ENCODE results near the gene GNAQ.

The GNAQ gene

DNA sequence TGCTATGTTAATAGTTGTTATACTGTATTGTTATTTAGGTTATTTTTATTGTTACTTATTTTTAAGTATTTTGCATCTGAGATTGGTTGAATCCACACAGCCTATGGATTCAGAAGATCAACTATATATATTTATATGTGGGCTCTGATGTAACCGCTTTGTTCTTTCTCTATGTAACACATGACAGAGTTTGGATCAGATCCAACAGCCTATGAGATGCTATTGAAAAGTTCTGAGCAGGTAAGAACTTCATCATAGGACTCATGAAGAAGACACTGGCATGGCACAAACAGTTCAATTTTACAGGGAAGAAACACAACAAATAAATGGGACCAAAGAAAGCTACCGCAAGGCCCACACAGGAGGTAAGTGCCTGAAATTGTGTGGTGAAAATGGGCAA, 93.4 kb downstream of the GNAQ start:
- DNase-seq: no peak

DNA sequence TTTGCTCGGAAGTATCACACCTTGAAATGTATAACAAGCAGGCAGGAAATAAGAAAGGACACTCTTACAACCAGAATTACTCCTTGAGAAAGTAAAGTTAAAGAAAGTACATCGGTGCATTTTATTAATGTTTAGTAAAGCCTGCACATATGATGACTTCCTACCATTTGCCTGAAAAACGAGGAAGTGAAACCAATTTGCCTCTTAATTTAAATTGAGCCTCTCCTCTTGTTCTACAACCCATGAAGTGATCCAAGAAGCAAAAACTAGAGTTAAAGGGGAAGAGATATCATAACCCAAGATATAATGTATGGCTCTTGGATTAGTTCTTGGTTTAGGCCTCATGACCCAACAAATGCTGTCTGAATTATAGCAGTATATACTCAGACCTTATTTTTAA, 95.6 kb downstream of the GNAQ start:
- no peak for DNase-seq

DNA sequence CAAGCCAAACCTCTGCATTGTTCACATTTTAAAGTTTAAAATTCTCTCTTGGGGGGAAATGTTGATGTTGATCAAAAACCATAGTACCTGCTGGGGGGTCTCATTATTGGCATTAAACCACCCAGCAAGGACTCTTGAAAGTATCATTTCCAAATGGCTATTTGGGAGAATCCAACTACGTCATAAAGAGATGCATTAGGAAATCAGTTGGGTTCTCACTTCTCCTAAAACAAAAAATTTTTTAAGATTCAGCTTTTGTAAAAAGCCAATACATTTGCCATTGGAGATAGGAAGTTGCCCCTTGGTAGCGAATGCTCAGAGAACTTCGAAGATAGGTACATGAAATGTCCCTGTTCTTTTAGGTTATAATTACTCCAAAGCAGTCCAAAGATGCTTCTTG, 96.4 kb downstream of the GNAQ start:
- no peak for DNase-seq

DNA sequence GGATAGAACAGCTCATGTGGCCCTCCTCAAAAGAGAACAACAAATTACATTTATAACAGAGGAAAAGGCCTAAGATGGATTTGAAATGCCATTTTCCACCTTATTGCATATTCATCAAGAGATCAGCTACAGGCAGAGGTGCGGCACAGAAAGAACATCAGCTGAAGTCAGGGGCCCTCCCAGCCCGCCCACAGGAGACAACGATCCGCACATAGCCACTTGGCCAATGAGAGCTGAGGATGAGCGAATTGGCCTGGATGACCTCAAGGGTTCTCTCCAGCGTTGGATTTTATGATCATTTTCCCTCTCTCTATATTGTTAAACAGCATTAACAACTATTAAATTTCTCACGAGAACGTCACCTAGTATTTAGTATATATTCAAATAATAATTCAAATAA, 97.6 kb downstream of the GNAQ start:
- DNase-seq: no peak

DNA sequence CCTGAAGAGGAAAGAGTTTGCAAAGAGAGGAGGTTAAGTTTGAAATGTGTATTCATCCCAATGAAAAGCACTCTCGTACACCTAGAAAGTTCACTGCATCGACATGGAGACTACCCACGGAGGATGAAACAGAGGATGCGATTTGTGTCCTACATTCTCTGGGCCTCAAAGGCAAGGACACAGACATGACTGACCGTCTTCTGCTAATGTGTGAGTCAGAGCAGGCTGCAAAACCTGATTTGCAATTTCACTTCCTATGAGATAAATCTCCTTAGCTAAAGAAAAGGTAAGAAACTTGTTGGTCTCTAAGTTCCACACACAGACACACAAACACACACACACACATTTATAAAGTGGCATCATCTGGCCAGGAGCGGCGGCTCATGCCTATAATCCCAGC, 98.6 kb downstream of the GNAQ start:
- no peak for DNase-seq

DNA sequence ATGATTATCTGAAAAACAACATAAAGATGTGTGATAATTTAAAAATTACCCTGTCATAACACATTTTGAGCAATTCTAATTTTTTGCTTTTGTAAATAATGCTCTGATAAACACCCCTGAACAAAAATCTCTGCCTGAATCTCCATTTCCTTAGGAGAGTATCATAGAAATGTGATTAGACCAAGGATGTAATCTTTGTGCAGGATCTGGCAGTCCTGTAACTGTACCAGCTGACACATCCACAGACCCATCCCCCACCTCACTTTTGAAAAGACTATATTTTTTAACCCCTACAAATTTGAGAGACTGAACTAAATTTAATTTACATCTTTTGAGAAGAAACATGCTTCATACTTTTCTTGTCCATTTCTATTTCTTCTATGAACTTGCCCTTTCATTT, 101.7 kb downstream of the GNAQ start:
- DNase-seq: no peak

DNA sequence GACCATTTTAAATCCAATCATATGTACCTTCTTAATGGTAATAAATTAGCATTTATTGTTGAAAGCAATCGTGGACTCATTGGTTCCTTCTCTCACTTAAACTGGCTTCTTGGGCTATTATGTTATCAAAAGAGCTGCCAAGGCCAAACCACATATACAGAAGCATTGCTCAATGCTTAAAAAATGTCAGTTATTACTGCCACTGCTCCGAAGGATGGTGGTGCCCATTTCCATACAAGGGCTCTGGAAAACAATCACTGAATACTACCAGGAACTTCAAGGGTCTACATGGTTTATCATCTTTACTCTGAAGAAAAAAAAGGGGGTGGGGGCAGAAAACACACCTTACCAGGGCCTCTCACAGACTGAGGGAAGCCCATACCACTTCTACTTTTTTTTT, 104.3 kb downstream of the GNAQ start:
- no peak for DNase-seq

DNA sequence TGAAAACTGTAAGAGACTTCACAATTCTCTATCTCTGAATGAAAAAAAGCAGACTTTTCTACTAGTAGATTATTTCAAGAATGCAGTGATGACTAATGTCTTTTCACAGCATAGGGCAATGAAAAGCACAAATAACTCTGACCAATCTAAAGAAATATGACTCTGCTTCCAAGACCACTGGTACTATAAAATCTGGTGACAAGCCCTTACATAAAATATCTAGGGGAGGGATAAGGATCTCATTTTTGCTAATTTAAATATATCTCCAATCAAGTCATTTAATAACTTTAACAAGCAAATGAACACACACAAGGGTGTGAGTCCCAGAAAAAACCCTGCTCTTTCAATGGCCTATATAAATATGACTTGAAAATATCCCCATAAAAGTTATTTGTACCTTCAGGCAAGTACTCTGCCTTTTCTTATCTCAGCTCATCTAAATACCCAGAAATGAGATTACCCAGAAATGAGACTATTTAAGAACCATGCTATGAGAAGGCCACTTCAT, 105.2 kb downstream of the GNAQ start:
- no peak for DNase-seq

DNA sequence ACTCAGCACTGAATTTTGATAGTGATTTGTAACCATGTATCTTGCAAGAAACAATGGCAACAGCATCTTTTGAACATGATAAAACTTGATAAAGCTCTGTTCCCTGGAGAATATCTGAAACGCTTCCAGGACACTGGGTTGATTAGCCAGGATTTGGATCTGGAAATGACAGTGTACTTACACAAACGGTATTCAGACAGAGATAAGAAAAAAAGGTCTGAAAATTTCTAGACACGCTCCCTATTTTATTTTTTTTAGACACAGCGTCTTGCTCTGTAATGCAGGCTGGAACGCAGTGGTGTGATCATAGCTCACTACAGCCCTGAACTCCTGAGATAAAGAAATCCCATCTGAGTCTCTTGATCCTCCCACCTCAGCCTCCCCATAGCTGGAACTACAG, 109.0 kb downstream of the GNAQ start:
- no peak for DNase-seq

DNA sequence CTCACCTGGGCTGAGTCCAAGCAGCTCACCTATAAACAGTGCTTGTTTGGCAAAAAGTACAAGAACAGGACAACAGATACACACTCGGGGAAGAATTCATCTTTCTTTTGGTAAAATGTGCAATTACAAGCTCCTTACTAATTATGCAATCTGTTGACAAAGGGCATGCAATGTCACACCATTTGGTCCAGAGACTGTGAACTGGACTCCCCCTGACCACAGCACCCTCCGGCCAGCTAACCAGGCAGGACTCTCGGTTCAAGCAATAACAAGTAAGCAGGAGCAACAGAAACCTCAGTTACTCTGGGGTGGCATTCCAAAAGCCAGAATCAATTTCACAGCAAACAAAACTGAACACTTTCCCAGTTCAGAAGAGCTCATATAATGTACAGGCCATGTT, 113.8 kb downstream of the GNAQ start:
- no peak for DNase-seq

DNA sequence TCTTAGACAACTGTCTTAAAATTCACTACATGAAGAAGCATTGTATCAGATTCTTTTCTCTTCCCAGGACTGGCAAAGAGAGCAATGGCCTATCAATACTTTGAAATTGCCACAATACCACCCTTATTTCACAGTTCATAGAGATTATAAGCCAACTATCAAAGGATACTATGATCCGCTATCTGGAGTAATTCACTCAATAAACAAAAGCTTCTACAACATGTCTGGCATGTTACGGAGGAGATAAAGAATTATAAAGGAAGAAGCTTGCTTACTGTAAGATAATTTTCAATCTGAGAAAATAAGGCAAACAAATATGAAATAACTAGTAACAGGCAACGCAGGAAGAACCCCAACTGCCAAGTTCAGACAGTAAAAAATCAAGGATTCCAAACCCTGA, 114.8 kb downstream of the GNAQ start:
- no peak for DNase-seq

DNA sequence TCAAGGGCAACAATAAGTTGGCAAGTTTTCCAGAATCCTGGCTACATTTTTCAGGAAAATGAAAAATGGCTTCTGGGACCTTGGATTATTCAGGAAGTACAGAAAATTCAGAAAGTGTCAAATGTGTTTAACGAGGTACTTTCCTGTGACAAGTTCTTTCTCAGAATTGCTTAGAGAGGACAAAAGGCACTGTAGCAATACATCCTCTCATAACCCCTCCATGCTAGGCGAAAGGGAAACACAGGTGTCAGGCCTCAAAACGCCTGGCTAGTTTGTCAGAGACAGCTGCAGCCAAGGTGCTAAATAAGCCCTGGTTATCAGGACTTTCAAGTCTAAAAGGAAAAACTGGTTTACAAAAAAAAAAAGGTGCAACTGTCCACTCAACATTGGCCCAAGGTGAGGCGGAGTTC, 115.2 kb downstream of the GNAQ start:
- no peak for DNase-seq

DNA sequence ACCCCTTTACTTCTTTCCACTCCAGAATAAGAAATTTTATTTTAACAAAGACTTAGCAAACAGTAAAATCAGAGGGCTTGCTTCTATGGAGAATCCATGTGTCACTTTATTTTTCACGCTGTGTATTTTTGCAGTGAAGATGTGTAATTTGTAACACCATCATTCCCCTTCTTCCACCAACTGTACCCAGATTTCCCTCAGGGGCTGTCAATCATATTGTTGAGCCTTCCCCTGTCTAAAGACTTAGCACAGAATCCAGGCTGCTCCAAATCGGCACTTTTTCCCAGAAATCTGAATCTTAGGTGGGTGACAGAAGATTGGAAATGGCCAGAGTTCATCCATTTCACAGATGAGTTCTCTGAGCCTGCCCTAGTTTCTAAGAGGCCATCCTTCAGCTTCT, 115.9 kb downstream of the GNAQ start:
- no peak for DNase-seq

DNA sequence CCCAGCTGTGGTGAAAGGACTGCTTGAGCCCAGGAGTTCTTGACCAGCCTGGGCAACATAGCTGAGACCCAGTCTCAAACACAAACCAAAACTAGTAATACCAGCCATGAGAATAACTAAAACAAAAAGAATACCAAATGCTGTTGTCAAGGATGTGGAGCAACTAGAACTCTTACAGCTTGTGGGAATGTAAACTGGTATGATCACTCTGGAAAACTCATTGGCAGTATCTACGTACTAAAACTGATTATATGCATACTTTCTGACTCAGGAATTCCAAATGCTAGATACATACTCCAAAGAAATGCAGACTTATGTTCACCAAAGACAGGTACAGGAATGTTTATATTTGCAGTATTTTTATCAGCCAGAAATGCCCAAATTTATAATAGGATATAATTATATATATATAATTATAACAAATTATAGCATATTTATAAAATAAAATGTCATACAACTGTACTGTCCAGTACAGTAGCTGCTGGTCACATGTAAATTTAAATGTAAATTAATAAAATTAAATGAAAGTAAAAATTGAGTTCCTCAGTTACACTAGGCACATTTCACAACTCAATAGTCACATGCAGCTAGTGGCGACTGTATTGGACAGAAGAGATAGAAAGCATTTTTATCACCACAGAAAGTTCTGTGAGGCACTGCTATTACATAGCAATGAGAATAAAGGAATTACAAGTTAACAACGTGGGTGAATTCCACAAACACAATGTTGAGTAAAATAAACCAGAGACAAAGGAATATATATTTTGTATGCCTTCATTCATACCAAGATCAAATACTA, 118.5 kb downstream of the GNAQ start:
- no peak for DNase-seq

DNA sequence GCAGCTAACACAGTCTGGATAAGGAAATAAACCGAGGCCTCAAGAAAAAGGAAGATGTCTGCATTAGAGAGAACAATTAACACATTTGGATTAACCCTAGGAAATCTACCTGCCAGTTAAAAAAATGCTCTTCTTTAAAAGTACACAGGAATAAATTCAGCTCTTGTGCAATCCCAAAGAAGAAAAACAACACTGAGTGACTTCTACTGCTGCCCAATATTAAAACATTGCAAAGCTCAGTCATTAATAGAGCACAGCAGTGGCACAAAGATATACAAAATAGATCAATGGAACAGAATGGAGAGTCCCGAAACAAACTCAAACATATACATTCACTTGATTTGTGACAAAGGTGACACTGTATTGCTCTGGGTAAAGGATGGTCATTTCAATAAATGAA, 119.7 kb downstream of the GNAQ start:
- DNase-seq: no peak

DNA sequence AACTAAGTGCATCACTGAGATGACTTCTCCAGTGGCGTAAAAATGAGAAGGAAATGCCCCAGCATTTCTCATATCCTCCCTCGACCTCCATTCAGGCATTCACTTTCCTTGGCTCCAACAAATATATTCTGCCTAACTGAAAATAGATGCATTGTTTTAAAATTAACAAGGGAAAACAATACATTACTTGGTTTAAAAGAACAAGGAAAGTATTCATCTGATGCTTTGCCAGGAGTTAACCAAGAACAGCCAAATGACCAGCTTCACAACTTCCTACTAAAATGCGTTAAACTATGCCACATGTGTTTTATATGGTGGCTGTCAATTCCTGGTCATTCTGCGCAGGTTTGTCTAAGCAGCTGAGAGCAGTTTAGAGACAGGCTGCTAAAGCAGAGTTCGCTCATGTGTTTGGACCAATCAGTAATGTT, 121.4 kb downstream of the GNAQ start:
- no peak for DNase-seq

DNA sequence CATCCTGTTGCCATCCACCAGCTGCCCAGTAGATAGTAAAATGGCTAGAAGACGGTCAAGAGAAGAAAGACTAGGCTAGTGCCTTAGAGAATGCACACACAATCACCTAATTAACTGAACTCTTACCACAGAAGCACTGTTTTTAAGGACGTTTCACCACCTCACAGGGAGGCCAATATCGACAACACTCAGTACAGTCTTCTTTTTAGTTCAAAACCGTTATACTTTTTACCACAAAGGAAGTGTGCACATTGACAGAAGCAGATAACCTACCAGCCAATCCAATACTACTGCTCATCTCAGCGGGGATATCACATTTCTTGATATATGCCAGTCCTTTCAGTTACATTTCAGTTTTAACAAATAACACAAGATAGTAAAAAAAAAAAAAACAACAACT, 122.3 kb downstream of the GNAQ start:
- no peak for DNase-seq

DNA sequence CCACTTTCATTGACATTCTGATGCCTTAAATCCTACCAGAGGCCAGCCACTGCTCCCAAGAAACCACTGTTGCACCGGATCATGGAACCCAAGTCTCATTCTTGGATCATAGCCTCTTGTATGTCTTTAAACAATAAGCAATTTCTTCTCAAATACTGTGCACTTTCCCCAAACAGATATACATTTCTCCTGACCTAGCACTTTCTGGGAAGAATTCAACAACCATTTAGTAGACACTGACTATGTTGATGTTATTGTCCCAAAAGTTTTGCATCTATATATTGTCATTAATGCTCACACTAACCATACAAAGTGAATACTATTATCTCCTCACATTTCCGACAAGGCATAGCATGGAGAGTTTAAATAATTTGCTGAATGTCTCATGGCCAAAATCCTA, 123.3 kb downstream of the GNAQ start:
- DNase-seq: no peak

DNA sequence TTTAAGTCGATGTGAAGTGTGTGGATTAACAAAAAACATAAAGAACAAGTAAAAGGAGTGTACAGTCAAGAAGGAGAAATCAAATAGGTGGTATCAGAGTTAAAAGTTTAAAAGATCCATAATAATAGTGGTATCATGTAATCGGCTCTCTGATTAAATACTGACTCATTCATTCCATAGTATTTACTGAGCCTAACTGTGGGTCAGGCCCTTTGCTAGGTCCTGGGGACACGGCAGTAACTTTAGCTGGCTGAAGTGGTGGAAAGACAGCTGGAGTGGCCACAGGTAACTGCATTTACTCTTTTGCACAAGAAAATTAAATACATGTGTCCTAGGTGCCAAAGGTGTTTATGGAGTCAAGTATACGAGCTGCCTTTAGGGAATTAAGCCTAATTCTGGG, 124.0 kb downstream of the GNAQ start:
- no peak for DNase-seq

DNA sequence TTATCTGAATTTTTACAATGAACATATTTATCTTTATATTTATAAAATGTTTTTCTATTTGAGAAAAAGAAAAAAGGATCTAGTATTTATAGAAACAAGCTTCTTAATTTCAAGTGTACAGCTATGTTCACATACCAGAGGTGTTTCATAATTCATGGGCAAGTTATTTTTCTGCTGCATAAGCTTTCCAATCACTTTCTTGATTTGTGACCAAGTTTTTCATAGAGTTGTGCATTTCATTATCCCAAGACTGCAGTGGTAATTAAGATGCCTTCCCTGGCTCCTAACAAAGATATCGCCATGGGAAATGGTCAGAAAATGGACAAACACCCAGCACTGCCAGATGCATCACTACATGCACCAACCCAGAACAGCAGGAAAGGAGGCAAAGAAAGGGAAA, 124.6 kb downstream of the GNAQ start:
- no peak for DNase-seq

DNA sequence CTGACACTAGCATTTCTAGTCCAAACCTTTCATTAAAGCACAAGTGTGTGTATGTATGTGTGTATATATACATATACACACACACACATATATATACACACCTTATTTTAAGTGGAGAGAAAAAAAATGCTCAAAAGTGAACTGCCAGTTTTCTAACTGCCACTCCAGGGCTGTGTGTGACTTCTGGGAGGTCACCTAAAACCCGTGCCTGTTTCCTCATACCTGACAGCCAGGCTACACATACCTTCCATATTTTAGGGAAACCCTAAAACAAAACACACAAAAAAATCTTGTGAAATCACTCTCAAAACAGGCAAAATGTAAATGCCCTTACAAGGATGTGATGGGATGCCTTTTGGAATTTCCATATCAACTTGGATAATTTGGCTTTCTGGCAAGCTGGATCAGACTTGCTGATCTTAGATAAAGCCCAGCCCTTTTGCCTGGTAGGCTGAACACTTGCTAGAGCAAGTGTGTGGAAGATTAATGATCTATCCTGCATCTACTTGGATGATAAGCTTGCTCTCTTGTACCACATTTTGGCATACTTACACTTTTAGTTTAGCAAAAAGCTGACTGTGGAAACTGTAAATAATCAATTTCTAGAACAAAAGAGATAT, 127.8 kb downstream of the GNAQ start:
- DNase-seq: no peak

DNA sequence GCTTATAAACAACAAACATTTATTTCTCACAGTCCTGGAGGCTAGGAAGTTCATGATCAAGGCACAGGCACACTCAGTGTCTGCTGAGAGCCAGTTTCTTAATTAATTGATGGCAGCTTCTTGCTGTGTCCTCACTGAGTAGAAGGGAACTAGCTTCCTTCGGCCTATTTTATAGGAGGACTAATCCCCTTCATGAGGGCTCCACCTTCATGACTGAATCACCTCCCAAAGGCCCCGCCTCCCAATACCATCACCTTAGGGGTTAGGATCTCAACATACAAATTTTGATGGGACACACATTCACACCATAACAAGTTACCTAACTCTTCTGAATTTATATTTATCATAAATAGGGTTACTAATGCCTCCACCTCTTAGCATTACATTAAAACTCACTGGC, 129.8 kb downstream of the GNAQ start:
- DNase-seq: no peak

DNA sequence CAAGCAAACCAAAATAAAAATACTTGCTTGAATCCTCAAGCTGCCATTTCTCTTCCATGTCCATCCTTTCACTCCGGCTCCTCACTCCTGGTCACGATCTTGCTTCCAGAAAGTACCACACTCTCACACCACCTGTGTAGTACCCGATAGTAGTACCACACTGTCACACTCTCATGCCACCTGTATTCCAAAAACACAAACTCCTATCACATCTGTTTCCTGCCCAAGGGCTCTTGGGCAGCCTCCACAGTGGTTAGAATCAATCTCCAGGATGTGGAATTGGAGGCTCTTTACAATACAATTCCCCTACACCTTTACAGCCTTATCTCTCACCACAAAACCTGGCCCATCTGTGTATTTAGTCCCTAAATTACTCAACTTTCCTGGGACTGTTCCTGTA, 130.6 kb downstream of the GNAQ start:
- DNase-seq: no peak

DNA sequence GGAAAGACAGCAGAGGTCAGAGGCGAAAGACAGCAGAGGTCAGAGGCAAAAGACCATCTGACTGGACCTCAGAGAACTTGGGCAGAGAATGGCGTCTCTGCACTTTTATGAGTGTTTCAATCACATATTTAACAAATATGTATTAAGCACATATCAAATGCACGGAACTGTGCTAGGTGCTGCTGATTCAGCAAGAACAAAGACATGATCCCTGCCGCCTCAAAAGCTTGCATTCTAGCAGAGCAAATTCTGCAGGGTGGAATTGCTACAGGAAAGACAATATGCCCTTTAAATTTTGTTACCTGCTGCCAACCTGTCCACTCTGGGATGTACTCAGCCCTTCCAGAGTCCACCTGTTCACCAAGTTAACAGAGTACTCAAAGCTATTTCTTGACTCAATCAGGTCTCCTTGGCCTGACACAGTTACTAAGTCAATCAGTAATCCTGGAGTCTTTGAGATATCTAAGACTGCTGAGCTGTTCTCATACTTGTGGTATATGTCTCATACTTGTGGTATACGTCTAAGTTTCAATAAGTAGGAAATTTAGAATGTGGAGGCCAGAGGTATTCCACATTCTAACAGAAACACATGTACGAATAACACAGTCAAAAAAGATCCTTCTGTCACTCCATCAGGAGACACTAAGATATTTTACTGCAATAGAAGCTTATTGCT, 131.8 kb downstream of the GNAQ start:
- no peak for DNase-seq
